ENCODE data around the gene STK17B. TPM values are rescaled to one million over a fixed set of nuclear protein-coding genes. Genes with fewer than 3 reads are reported as not detected.

STK17B gene
- total RNA-seq, 2 experiments from 2014 or later, result 453 to 469 TPM

DNA sequence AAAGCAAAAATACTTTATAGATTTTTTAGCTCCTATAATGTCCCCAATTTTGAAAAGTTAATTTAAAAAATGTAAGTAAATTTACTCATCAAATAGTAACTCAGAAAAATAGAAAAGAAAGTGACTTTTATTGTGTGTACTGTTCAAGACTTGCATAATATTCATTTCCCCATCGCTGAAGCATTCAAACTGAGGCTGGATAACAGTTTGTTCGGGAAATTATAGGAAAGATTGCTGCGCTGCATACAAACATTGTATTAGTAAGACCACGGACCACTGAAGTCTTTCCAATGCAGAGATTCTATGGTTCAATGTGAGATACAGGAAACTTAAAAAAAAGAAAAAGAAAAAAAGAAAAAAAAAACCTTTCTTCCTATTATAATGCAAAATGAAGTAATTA is 10.4 kb downstream of the STK17B start:
- POLR2A ChIA-PET, result interaction anchor here (0.6 to 12.0 kb wide), 7 partner anchors 10 to 626 kb away, joined by 3 to 348 read pairs (median 32); partner anchors contain the start of gene STK17B
- Mint-ChIP-seq H3K4me1 (ENCODE audit: low read depth) (peaks cover 46% of the 10 kb centered on the region), H3K4me3 (peak overlapping the region; percentile 66), H3K9me3 (ENCODE audit: insufficient read depth) (no peaks in the 10 kb centered on the region), H3K36me3 (ENCODE audit: low read depth) (peaks cover 87% of the 10 kb centered on the region), H3K27ac (peak overlapping the region; percentile 82), H3K27me3 (ENCODE audit: low read depth) (no peaks in the 10 kb centered on the region)
- CTCF ChIA-PET, result interaction anchor here (4.9 kb wide), 1 partner anchor 115 kb away, joined by 30 read pairs; no protein-coding TSS in a partner anchor
- ATAC-seq, result no peak
- DNase-seq, result no peak

DNA sequence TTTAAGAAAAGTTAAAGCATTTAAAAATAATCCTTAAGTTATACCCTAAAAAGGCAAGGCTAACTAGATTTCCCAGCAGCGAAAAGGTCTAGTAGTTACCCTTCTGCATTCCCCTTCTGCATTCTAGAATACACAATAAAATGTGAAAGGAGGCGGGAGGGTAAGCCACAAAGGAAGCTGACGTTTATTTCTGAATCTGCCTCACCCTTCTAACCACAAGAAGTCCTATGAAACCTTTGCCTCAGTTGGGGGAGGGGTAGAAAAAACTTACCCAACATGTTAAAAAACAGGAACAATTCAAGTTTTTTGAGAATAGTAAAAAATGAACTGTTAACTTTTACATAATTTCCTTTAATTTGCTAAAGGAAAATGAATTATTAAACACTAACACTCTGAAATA is 11.3 kb downstream of the STK17B start:
- POLR2A ChIA-PET, result interaction anchor here (0.5 to 12.0 kb wide), 14 partner anchors 8 to 855 kb away, joined by 3 to 348 read pairs (median 4); partner anchors contain the start of gene STK17B
- DNase-seq (peak; percentile 88), ATAC-seq (peak; percentile 35)
- H3K9me3 Mint-ChIP-seq (ENCODE audit: insufficient read depth), result no peaks in the 10 kb centered on the region
- peaks cover 50% of the 10 kb centered on the region for H3K4me1 Mint-ChIP-seq (ENCODE audit: low read depth)
- H3K4me3 Mint-ChIP-seq, result peak overlapping the region; percentile 66
- CTCF ChIA-PET, result interaction anchor here (1.5 to 4.9 kb wide), 2 partner anchors 11 to 116 kb away, joined by 3 to 30 read pairs; partner anchors contain the start of gene STK17B
- no peaks in the 10 kb centered on the region for H3K27me3 Mint-ChIP-seq (ENCODE audit: low read depth)
- peak overlapping the region; percentile 82 for H3K27ac Mint-ChIP-seq
- peaks cover 86% of the 10 kb centered on the region for H3K36me3 Mint-ChIP-seq (ENCODE audit: low read depth)

DNA sequence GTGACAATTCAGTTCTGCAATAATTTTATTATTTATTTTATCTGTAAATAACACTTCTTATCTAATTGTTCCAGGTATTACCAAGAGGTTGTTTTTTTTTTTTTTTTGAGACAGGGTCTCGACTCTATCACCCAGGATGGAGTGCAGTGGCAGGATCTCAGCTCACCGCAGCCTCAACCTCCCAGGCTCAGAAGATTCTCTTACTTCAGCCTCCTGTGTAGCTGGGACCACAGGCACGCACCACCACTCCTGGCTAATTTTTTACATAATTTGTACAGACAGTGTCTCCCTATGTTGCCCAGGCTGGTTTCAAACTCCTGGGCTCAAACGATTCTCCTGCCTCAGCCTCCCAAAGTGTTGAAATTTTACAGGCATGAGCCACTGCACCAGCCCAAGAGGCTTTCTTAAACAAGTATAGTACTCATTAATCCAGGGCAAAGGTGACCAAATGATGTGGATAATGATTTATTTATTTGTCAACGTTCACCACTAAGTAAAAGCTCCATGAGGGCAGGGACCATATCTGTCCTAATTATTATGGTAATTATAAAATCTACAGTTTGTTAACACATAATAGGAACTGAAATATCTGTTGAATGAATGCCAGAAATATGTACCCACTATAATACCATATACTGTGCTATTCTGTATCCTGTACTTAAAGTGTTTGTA is 12.0 kb downstream of the STK17B start:
- peaks cover 86% of the 10 kb centered on the region for H3K36me3 Mint-ChIP-seq (ENCODE audit: low read depth)
- ChIA-PET POLR2A (interaction anchor here (0.5 to 12.0 kb wide), 13 partner anchors 7 to 856 kb away, joined by 3 to 348 read pairs (median 7); partner anchors contain the start of gene STK17B), CTCF (interaction anchor here (0.7 to 4.9 kb wide), 5 partner anchors 12 to 117 kb away, joined by 3 to 30 read pairs (median 3); partner anchors contain the start of gene STK17B)
- peak overlapping the region; percentile 85 for H3K4me3 Mint-ChIP-seq
- no peaks in the 10 kb centered on the region for H3K27me3 Mint-ChIP-seq (ENCODE audit: low read depth)
- no peaks in the 10 kb centered on the region for H3K9me3 Mint-ChIP-seq (ENCODE audit: insufficient read depth)
- ATAC-seq (peak; percentile 41), DNase-seq (peak; percentile 76)
- H3K27ac Mint-ChIP-seq, result peak overlapping the region; percentile 97
- H3K4me1 Mint-ChIP-seq (ENCODE audit: low read depth), result peaks cover 52% of the 10 kb centered on the region

DNA sequence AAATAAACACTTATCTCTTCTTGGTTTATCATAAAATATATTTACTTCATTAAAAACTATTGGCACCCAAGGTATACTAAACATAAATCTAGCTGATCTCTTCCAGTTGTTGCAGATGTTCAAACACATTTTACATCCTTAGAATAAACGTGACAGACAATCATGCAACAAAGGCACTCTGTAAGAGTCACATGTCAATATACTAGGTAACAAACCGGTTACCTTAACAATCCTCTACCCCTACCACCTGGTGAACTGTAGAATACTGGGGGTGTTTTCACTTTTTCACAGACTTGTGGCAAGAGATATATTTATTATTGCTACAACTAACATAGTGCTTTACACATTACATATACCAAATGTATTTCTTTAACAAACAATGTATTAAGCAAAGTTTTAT is 15.8 kb downstream of the STK17B start:
- Mint-ChIP-seq H3K4me3 (peak overlapping the region; percentile 85), H3K36me3 (ENCODE audit: low read depth) (peaks cover 89% of the 10 kb centered on the region), H3K4me1 (ENCODE audit: low read depth) (peaks cover 79% of the 10 kb centered on the region), H3K9me3 (ENCODE audit: insufficient read depth) (no peaks in the 10 kb centered on the region), H3K27me3 (ENCODE audit: low read depth) (no peaks in the 10 kb centered on the region), H3K27ac (peak overlapping the region; percentile 97)
- no peak for DNase-seq
- peak; percentile 11 for ATAC-seq
- ChIA-PET CTCF (interaction anchor here (0.7 kb wide), 2 partner anchors 11 to 12 kb away, joined by 3 read pairs; no protein-coding TSS in a partner anchor), POLR2A (interaction anchor here (0.6 to 3.8 kb wide), 3 partner anchors 10 to 106 kb away, joined by 3 to 27 read pairs (median 17); partner anchors contain the start of gene STK17B)

DNA sequence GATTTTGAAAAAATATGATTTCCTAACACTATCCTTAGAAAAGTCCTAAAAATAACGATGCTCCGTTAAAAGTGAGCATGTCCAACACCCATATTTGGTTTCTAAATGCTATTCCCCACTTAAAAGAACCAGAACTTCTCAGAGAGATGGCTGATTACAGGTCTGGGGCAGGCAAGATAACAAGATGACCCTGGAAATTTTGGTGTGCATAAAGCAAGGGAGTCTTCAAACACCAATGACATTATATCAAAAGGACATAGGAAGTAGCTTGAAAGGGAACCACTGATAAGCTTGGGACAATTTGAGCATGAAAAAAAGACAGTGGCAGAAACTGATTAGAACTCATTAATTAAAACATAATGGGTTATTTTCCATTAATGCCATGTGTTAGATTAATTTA is 17.9 kb downstream of the STK17B start:
- Mint-ChIP-seq H3K27ac (peak overlapping the region; percentile 84), H3K4me3 (peak overlapping the region; percentile 50), H3K4me1 (ENCODE audit: low read depth) (peaks cover 89% of the 10 kb centered on the region), H3K36me3 (ENCODE audit: low read depth) (peaks cover 94% of the 10 kb centered on the region), H3K9me3 (ENCODE audit: insufficient read depth) (no peaks in the 10 kb centered on the region), H3K27me3 (ENCODE audit: low read depth) (no peaks in the 10 kb centered on the region)
- CTCF ChIA-PET, result interaction anchor here (0.9 to 2.2 kb wide), 5 partner anchors 21 to 123 kb away, joined by 3 to 9 read pairs (median 3); no protein-coding TSS in a partner anchor
- DNase-seq (no peak), ATAC-seq (no peak)
- POLR2A ChIA-PET, result interaction anchor here (0.6 to 3.8 kb wide), 9 partner anchors 9 to 129 kb away, joined by 3 to 27 read pairs (median 9); partner anchors contain the start of gene STK17B

DNA sequence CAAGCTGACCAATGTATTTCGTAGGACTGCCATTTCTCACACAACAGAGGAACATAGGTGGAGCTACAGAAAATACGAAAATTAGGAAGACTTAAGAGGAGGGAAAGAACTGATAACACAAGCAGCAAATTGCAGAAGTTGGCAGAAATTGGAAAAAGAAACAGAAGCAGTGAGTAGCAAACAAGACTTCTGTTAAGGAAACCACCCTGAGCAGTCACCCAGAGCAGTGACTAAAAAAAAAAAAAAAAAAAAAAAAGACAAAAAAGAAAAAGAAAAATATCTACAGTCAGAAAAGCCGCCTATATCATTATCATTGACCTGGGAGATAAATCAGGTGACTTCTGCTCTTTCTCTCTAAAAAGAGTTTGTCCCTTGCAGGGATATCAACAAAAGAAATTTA is 21.4 kb downstream of the STK17B start:
- H3K27ac Mint-ChIP-seq, result peak overlapping the region; percentile 81
- peaks cover 92% of the 10 kb centered on the region for H3K36me3 Mint-ChIP-seq (ENCODE audit: low read depth)

DNA sequence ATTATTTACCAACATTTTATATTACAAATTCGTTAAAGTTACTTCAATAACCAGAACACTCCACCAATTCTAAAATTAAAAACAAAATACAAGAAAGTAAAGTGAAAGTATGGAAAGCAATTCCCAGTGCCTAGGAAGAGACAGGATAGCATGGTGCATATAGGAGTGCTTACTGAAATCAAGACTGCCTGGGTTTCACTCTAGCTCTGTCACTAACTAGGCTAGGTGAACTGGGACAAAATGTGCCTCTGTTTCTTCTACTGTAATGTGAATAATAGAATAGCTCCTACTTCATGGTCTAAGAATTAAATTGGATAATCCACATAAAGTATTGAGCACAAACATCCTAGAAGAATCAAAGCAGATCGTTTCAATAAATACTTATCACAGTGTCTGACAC is 22.6 kb downstream of the STK17B start:
- Mint-ChIP-seq H3K36me3 (ENCODE audit: low read depth) (peaks cover 92% of the 10 kb centered on the region), H3K4me1 (ENCODE audit: low read depth) (peaks cover 85% of the 10 kb centered on the region), H3K9me3 (ENCODE audit: insufficient read depth) (no peaks in the 10 kb centered on the region), H3K27me3 (ENCODE audit: low read depth) (no peaks in the 10 kb centered on the region), H3K4me3 (peak overlapping the region; percentile 61), H3K27ac (peak overlapping the region; percentile 82)
- DNase-seq (no peak), ATAC-seq (no peak)
- ChIA-PET CTCF (interaction anchor here (0.7 to 2.1 kb wide), 6 partner anchors 9 to 100 kb away, joined by 3 to 6 read pairs (median 4); no protein-coding TSS in a partner anchor), POLR2A (interaction anchor here (0.7 to 2.4 kb wide), 7 partner anchors 8 to 128 kb away, joined by 3 to 7 read pairs (median 4); no protein-coding TSS in a partner anchor)

More for the DNA sequence above, 21.4 kb downstream of the STK17B start:
- no peaks in the 10 kb centered on the region for H3K9me3 Mint-ChIP-seq (ENCODE audit: insufficient read depth)
- no peak for ATAC-seq
- ChIA-PET CTCF (interaction anchor here (0.6 to 2.1 kb wide), 4 partner anchors 17 to 88 kb away, joined by 3 to 6 read pairs (median 4); no protein-coding TSS in a partner anchor), POLR2A (interaction anchor here (0.9 to 2.4 kb wide), 4 partner anchors 9 to 142 kb away, joined by 3 to 7 read pairs (median 4); no protein-coding TSS in a partner anchor)
- no peaks in the 10 kb centered on the region for H3K27me3 Mint-ChIP-seq (ENCODE audit: low read depth)
- H3K4me1 Mint-ChIP-seq (ENCODE audit: low read depth), result peaks cover 89% of the 10 kb centered on the region
- H3K4me3 Mint-ChIP-seq, result peak overlapping the region; percentile 61
- no peak for DNase-seq

DNA sequence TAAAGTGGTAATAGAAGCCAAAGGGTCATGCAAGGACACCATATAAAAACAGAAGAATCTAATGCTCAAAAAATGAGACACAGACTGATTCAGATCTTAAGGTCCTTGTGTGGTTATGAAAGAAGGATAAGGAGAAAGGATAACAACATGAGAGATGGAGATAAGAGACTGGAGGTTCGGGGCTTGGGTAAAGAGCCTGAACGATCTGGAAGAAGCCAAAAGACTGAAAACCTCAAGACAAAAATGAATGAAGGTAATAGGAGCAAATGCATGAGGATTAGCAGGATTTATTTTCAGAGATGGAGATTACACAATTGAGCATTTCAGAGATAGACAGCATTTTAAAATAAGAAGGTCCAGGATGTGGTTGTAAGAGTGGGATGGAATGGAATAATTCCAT is 26.1 kb downstream of the STK17B start:
- peak overlapping the region; percentile 28 for H3K4me3 Mint-ChIP-seq
- CTCF ChIA-PET, result interaction anchor here (1.0 to 2.2 kb wide), 4 partner anchors 10 to 147 kb away, joined by 3 to 10 read pairs (median 6); no protein-coding TSS in a partner anchor
- peaks cover 91% of the 10 kb centered on the region for H3K36me3 Mint-ChIP-seq (ENCODE audit: low read depth)
- peaks cover 82% of the 10 kb centered on the region for H3K4me1 Mint-ChIP-seq (ENCODE audit: low read depth)
- ATAC-seq, result no peak
- POLR2A ChIA-PET, result interaction anchor here (0.7 to 3.5 kb wide), 6 partner anchors 10 to 131 kb away, joined by 4 to 22 read pairs (median 6); partner anchors contain the start of gene STK17B
- peak overlapping the region; percentile 46 for H3K27ac Mint-ChIP-seq
- no peak for DNase-seq
- H3K9me3 Mint-ChIP-seq (ENCODE audit: insufficient read depth), result no peaks in the 10 kb centered on the region
- H3K27me3 Mint-ChIP-seq (ENCODE audit: low read depth), result no peaks in the 10 kb centered on the region

DNA sequence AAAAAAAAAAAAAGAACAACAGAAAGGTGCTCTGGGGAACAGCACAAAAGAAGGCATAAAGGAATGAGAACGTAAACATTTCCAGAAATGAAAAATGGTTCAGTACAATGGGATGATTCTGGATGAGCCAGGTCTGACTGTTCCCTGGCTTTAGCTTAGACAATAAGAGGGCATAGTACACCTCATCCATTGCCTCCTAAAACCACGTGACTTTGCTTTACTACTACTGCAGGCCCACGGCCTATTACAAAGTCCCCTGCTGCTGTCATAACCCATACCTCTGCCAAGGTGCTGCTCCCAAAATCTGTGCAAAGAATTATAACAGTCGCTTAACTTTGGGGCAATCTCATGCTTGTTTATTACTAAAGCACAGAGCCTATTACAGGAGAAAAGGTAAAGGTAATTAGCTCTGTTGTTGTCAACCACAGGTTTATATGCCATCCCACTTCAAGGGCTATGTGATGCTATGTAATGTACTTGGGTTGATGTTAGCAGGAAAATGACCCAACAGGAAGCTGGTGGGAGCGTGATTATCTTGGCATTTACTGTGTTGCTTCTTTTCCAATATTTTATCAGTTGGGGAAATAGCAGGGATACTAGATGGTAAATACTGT is 26.8 kb downstream of the STK17B start:
- Mint-ChIP-seq H3K4me3 (peak overlapping the region; percentile 28), H3K4me1 (ENCODE audit: low read depth) (peaks cover 81% of the 10 kb centered on the region), H3K27me3 (ENCODE audit: low read depth) (no peaks in the 10 kb centered on the region), H3K36me3 (ENCODE audit: low read depth) (peaks cover 91% of the 10 kb centered on the region), H3K27ac (peak overlapping the region; percentile 46), H3K9me3 (ENCODE audit: insufficient read depth) (no peaks in the 10 kb centered on the region)
- ATAC-seq (peak; percentile 44), DNase-seq (no peak)
- ChIA-PET CTCF (interaction anchor here (1.0 to 1.9 kb wide), 6 partner anchors 11 to 148 kb away, joined by 3 to 8 read pairs (median 4); no protein-coding TSS in a partner anchor), POLR2A (interaction anchor here (0.7 to 3.5 kb wide), 8 partner anchors 9 to 132 kb away, joined by 3 to 22 read pairs (median 6); partner anchors contain the start of gene STK17B)

DNA sequence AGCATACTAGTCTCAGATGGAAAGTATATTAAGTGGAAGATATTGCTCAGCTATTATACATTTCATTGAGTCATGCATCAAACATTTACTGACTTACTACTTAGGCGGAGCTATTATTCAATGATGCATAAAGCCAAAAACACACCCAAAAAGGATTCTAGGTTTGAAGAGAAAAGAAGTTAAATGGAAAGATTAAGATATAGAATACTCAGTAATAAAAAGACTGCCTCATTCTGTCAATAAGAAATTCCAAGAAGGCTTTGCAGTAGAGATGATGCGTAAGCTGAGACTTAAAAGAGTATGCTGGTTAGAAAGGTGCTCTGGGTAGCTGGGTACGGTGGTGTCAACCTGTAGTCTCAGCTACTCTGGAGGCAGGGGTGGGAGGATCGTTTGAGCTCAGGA is 27.6 kb downstream of the STK17B start:
- H3K4me3 Mint-ChIP-seq, result peak overlapping the region; percentile 28
- ATAC-seq (peak; percentile 17), DNase-seq (no peak)
- H3K36me3 Mint-ChIP-seq (ENCODE audit: low read depth), result peaks cover 88% of the 10 kb centered on the region
- H3K27me3 Mint-ChIP-seq (ENCODE audit: low read depth), result no peaks in the 10 kb centered on the region
- peak overlapping the region; percentile 72 for H3K27ac Mint-ChIP-seq
- CTCF ChIA-PET, result interaction anchor here (0.7 to 1.9 kb wide), 6 partner anchors 11 to 133 kb away, joined by 3 to 8 read pairs (median 4); partner anchors contain the start of gene DNAH7
- H3K9me3 Mint-ChIP-seq (ENCODE audit: insufficient read depth), result no peaks in the 10 kb centered on the region
- POLR2A ChIA-PET, result interaction anchor here (1.6 to 3.5 kb wide), 5 partner anchors 9 to 27 kb away, joined by 5 to 22 read pairs (median 7); partner anchors contain the start of gene STK17B
- H3K4me1 Mint-ChIP-seq (ENCODE audit: low read depth), result peaks cover 74% of the 10 kb centered on the region

DNA sequence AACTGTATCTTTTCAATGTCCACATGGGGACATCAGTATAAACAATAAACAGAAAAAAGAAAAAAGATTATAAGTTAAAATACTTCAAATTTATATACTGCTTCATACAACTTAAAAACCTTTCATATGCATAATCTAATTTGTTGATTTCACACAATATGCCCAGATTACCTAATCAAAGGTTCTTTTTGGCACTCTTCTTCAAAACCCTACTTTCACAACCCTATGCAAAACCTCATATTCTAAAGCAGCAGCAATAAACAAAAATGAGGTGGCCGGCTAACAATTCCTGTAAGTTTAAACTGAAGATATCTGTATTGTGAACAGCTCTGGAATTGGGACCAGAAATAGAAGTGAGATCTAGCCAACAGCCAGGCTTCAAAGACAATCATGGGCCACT is 28.6 kb downstream of the STK17B start:
- POLR2A ChIA-PET, result interaction anchor here (3.5 kb wide), 1 partner anchor 28 kb away, joined by 22 read pairs; the partner anchor contains the start of gene STK17B
- no peaks in the 10 kb centered on the region for H3K9me3 Mint-ChIP-seq (ENCODE audit: insufficient read depth)
- CTCF ChIA-PET, result interaction anchor here (1.1 kb wide), 1 partner anchor 65 kb away, joined by 7 read pairs; no protein-coding TSS in a partner anchor

More for the DNA sequence above, 28.6 kb downstream of the STK17B start:
- H3K4me3 Mint-ChIP-seq, result peak overlapping the region; percentile 38
- peaks cover 76% of the 10 kb centered on the region for H3K4me1 Mint-ChIP-seq (ENCODE audit: low read depth)
- DNase-seq, result no peak
- peak overlapping the region; percentile 30 for H3K27ac Mint-ChIP-seq
- no peak for ATAC-seq
- peaks cover 90% of the 10 kb centered on the region for H3K36me3 Mint-ChIP-seq (ENCODE audit: low read depth)
- H3K27me3 Mint-ChIP-seq (ENCODE audit: low read depth), result no peaks in the 10 kb centered on the region
